ENCODE results near the gene VPS45. TPM values are rescaled to one million over a fixed set of nuclear protein-coding genes. Genes with fewer than 3 reads are reported as not detected.

The VPS45 gene
- total and polyA plus RNA-seq, 2 of the 8 experiments (the other 6 are each of a cell fraction or from before 2014, with no cell fraction given), result 19.1 to 27.6 TPM

DNA sequence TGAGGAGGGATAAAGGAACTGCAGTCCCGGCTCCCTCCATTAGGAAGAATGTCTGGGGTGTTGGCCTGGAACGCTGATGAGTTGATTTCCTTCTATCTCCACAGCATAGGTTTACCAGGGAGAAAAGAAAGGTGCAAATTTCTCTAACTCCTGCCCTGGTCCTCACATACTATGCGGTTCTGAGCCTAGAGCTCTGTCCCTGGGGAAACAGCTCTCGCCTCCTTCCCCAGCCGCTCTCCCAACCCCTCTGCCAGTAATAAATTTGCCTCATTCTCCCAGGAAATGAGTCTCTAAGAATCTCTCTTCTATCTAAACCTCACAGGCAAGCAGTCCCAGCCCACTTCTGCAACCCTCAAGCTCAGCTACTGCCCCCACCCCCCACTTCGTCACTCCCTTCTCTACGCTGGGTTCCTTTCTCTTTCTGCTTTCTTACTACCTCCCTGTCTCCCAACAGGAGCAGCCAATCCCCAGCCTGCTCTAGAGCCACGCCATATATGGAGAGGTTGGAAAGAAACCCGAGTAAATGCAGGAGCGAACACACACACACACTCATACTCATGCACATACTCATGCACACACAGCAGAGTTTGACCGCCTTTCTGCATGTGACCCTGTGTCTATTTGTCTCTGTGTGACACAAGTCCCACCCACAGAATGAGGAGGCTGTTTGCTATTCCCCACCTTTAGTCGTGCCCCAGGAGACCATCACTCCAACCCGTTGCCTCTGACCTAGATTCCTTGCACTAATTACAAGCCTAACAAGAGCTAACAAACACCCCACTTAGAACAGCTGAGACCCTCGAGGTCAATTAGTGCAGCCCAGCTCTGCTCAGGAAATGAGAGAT is 95.5 kb downstream of the VPS45 start (continued):
- TF ChIP-seq JUND (IDR thresholded peaks at IDR 0.05; ENCODE audit: low read length) (peak; percentile 9; the same call in 1 of the 2 replicates), SIN3A (conservative IDR thresholded peaks at IDR 0.05 in 1 of 2, IDR thresholded peaks at IDR 0.05 in 1 of 2; ENCODE audit: low read depth in 1 of 2, low read length in 2 of 2) (no peak; a peak in 1 of 4 replicates), HDAC6 (IDR thresholded peaks at IDR 0.05; ENCODE audit: low read depth, low read length) (no peak), CTBP2 (IDR thresholded peaks at IDR 0.05; ENCODE audit: borderline replicate concordance, insufficient read depth, insufficient read length, low read length) (no peak), RAD21 (IDR thresholded peaks at IDR 0.05 in 1 of 2, conservative IDR thresholded peaks at IDR 0.05 in 1 of 2; ENCODE audit: low read depth in 2 of 2, low read length in 2 of 2) (no peak), TCF12 (IDR thresholded peaks at IDR 0.05; ENCODE audit: low read depth, low read length) (no peak), POLR2AphosphoS5 (IDR thresholded peaks at IDR 0.05; ENCODE audit: low read depth, low read length) (peak; percentile 91), CHD2 (IDR thresholded peaks at IDR 0.05; ENCODE audit: low read length) (no peak), POLR2A (IDR thresholded peaks at IDR 0.05; ENCODE audit: control extremely low read depth in 1 of 2, low read depth in 2 of 2, low read length in 2 of 2) (peak; percentile 80 to 82), SP2 (IDR thresholded peaks at IDR 0.05; ENCODE audit: low read length) (no peak), CHD1 (IDR thresholded peaks at IDR 0.05; ENCODE audit: low read depth, low read length) (no peak), ZNF274 (IDR thresholded peaks at IDR 0.05; ENCODE audit: borderline replicate concordance, extremely low read depth, low read length) (no peak), KDM5A (IDR thresholded peaks at IDR 0.05; ENCODE audit: low read length) (no peak), BRCA1 (IDR thresholded peaks at IDR 0.05; ENCODE audit: low read depth, low read length) (no peak), TAF1 (IDR thresholded peaks at IDR 0.05; ENCODE audit: low read depth, low read length) (peak; percentile 78), EZH2 (IDR thresholded peaks at IDR 0.05; ENCODE audit: low read depth, low read length, severe bottlenecking) (no peak), JUN (IDR thresholded peaks at IDR 0.05; ENCODE audit: low read depth, low read length) (no peak), YY1 (IDR thresholded peaks at IDR 0.05; ENCODE audit: low read depth, low read length) (peak; percentile 5; the same call in 1 of the 2 replicates), MAFK (IDR thresholded peaks at IDR 0.05; ENCODE audit: low read depth, low read length) (no peak), TEAD4 (IDR thresholded peaks at IDR 0.05; ENCODE audit: low read depth, low read length) (no peak), SUZ12 (IDR thresholded peaks at IDR 0.05; ENCODE audit: low read length) (no peak), KDM4A (IDR thresholded peaks at IDR 0.05; ENCODE audit: low read depth, low read length, severe bottlenecking) (no peak), RNF2 (IDR thresholded peaks at IDR 0.05; ENCODE audit: borderline replicate concordance, low read depth, low read length, missing control alignments, poor library complexity, severe bottlenecking) (no peak), KDM1A (IDR thresholded peaks at IDR 0.05; ENCODE audit: borderline replicate concordance, low read length) (0 out of 2 replicates have a peak, but pooled peaks have one; percentile 14), SRF (IDR thresholded peaks at IDR 0.05; ENCODE audit: low read depth, low read length) (peak; percentile 100)

All from H1 (cell line).